ENCODE data around the gene FAM89B.
"Not testable (repeated sequence)": the region's sequence is repeated elsewhere in the genome, so short reads cannot be mapped to it uniquely, and the experiment has no call there.

The FAM89B gene

GRCh38 chr11:65572356-65573051, at the start of gene FAM89B:
Gene FAM89B (plus strand): TSS chr11:65572538. CDS start chr11:65572670, 132 bp downstream.
- no peak for FAIRE-seq

DNA sequence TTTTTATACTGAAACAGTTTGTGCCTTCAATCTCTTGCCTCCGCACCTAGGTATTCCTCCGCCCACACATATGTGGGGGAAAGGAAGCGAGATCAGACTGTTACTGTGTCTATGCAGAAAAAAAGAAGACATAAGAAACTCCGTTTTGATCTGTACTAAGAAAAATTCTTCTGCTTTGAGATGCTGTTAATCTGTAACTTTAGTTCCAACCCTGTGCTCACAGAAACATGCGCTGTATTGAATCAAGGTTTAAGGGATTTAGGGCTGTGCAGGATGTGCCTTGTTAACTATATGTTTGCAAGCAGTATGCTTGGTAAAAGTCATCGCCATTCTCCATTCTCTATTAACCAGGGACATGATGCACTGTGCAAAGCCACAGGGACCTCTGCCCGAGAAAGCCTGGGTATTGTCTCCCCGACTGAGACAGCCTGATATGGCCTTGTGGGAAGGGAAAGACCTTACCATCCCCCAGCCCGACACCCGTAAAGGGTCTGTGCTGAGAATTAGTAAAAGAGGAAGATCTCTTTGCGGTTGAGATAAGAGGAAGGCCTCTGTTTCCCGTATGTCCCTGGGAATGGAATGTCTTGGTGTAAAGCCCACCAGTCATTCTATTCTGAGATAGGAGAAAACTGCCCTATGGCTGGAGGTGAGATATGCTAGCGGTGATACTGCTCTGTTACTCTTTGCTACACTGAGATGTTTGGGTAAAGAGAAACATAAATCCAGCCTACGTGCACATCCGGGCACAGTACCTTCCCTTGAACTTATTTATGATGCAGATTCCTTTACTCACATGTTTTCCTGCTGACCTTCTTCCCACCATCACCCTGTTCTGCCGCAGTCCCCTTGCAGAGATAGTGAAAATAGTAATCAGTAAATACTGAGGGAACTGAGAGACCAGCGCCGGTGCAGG, 49.4 kb upstream of the FAM89B start:
- FAIRE-seq: not testable (repeated sequence)

- FAIRE-seq: not testable (repeated sequence)
Observed at GRCh38 chr11:65523631-65523968, 48.7 kb upstream of the FAM89B start.

GRCh38 chr11:65524014-65524740, 48.2 kb upstream of the FAM89B start:
- FAIRE-seq: no peak

DNA sequence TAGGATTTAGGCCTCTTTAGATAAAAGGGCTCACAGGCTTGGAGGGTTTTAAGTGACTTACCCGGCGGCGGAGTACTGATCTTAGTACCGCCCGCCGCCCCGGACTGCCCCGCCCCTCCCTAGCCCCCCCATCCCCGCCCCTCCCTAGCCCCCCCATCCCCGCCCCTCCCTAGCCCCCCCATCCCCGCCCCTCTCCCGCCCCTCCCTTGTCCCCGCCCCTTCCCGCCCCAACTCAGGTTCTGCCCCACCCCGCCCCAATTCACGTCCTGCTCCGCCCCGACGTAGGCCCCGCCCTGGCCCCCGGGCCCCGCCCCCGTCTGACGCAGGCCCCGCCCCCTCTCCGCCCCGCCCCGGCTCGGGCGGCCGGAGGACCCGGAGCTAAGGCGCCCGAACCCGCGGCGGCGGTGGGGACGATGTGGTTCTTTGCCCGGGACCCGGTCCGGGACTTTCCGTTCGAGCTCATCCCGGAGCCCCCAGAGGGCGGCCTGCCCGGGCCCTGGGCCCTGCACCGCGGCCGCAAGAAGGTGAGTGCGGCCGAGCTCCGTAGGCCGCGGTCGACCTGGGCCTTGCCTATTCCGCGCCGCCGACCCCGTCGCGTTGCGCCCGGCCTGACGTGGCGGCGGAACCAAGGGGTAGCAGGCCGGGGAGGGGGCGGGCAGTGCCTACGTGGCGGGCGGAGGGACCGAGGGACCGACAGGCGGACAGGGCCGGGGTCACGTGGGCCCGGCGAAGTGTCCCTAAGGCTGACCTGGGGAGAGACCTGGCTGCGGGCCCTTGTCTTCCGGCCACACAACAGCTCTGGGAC, 47.4 kb upstream of the FAM89B start, which contains the start of gene SCYL1:
TSS of gene SCYL1 (plus strand) at position 343 of the 805 bp plus-strand sequence. CDS start at position 414, 71 bp downstream.
- FAIRE-seq: no peak

GRCh38 chr11:65525546-65526480, 46.5 kb upstream of the FAM89B start:
- no peak for FAIRE-seq

DNA sequence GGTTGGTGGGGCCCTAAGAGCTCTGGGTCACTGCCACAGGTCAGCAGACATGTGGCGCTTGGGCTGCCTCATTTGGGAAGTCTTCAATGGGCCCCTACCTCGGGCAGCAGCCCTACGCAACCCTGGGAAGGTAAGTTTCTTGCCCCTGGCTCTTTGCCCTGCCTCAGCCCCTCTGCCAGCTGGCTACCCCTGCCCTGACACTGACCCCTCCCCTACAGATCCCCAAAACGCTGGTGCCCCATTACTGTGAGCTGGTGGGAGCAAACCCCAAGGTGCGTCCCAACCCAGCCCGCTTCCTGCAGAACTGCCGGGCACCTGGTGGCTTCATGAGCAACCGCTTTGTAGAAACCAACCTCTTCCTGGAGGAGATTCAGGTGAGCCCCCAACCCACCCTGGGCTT, 45.6 kb upstream of the FAM89B start:
- FAIRE-seq: no peak

DNA sequence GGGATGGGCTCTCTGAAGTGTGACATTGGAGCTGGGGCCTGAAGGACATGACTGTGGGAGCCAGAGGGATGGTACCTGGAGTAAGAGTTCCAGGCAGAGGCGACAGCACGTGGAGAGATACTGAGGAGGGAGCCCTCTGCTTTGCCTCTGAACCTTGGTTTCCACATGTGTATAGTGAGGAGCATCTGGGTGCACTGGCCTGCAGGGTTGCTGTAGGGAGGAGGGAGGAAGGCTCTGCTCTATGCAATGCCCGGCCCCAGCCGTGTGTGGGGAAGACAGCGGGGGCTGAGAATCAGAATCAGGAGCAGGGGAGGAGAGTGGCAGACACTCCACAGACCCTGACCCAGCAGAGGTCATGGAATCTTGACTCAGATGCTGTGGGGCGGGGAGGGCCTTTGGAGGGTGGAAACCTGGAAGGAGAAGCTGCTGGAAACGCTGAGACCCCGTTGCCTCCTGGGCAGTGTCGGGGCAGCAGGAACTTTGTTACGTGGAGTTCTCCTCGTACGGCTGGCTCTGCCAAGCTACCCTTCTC, 43.5 kb upstream of the FAM89B start:
- no peak for FAIRE-seq

- FAIRE-seq: no peak
Observed at GRCh38 chr11:65529475-65530156, 42.7 kb upstream of the FAM89B start.

DNA sequence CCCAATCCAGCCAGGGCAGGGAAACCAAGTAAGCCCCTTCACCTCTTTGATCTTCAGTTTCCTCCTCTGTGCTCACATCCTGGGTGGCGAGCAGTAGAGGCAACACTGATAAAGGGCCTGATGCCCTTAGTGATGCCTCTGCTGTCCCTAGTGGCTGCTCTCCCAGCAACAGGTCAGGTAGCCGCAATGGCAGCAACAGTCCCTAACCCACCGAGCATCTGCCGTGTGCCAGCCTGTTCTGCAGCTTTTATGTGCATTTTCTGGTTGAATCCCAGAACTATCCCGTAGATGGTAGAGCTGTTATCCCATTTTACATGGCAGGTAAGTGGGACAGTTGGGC, 42.2 kb upstream of the FAM89B start:
- no peak for FAIRE-seq

- FAIRE-seq: no peak
Observed at GRCh38 chr11:65532388-65533064, 39.8 kb upstream of the FAM89B start.

GRCh38 chr11:65535102-65535501, 37.2 kb upstream of the FAM89B start:
- FAIRE-seq: no peak

DNA sequence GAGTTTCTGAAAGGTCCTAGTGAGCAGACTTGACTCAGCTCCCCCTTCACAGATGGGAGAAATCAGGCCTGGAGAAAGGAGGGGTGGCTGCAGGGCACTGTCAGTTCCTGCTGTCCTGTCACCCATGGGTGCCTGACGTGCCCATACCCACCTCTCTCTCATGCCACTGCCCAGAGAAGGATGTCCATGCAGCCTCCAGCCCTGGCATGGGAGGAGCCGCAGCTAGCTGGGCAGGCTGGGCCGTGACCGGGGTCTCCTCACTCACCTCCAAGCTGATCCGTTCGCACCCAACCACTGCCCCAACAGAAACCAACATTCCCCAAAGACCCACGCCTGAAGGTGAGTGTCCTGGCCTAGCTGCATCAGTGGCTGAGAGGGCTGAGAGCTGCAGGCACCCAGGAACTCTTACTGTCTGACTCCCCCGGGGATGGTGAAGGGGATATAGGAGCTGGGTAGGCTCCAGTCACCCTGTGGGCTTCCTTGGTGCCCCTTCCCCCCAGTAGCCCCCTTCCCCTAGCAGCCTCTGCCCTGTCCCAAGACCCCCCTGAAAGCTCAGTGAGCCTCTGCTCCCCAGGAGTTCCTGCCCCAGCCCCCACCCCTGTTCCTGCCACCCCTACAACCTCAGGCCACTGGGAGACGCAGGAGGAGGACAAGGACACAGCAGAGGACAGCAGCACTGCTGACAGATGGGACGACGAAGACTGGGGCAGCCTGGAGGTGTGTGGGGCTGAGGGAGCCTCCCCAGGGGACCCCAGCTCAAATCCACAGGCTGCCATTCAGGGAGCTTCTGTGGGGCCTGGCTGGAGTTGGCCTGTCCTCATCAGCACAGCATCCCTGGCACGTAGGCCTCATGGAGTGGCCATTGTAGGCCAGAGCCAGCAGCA, 35.7 kb upstream of the FAM89B start:
- no peak for FAIRE-seq

DNA sequence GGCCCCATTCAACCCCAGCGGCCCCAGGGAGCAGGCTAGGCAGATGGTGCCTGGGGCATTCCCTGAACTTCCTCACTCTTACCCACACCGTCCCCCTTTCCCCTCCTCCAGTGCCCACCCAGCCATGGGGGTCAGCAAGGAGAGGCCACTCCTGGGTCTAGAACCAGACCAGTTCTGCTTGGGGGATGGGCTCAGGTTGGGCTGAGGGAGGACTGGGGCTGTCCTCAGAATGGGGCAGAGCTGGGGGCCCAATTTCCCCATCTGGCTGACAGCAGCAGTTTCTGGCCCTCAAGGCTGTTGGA, 35.1 kb upstream of the FAM89B start:
- no peak for FAIRE-seq

- FAIRE-seq: no peak
Observed at GRCh38 chr11:65537620-65538231, 34.6 kb upstream of the FAM89B start.

GRCh38 chr11:65538232-65538914, 34.0 kb upstream of the FAM89B start:
- no peak for FAIRE-seq

DNA sequence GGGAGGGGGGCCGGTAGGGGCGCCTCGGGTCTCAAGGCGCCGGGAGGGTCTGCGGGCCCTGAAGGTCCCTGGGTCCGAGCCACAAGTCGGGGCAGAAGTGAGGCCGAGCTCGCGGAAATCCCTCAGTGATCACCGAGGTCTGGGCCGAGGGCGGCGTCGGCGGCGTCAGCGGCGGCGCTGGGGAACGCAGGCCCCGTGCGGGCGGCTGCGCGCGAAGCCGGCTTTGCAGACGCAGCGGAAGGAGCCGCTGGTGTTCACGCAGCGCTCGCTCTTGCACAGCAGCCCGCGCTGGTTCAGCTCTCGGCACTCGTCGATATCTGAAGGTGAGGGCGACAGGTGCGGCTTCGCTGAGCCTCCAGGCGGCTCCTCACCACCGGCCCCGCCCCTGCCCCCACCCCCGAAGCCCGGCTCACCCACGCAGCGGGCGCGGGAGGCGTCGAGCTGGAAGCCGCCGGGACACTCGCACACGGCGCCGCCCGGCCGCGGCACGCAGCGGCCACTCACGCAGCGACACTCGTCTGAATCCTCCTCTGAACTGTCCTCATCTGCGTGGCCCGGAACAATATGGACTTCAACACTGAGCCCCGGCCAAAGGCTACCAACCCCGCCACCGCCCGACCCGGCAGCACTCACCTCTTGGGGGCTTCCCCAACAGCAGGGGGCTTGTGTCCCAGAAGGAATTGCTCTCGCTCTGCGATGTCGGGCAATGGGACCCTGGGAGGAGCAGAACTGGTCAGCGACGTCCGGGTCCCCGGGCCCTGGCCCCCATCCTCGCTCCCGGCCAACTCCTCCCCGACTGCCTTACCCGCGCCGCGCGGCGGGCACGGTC, 33.2 kb upstream of the FAM89B start:
- FAIRE-seq: no peak

All from G401.6 (cell line).